Glutamatergic neuron (in vitro differentiated cells): Measurements from ENCODE around the gene GNB1. TPM values are rescaled to one million over a fixed set of nuclear protein-coding genes. Genes with fewer than 3 reads are reported as not detected.

Experiments used
- DNase-seq: peaks from one replicate; pipeline ENCODE4 v3.0.0; 2022
- H3K27ac Mint-ChIP-seq: one replicate; pipeline ENCODE4 v1.8.0; 2020; ENCODE audit warnings: mild to moderate bottlenecking, mixed read lengths, inconsistent platforms; ENCODE audit not compliant: unreplicated experiment
- H3K27me3 Mint-ChIP-seq: one replicate; pipeline ENCODE4 v1.8.0; 2020; ENCODE audit warnings: mild to moderate bottlenecking, moderate library complexity, mixed read lengths, inconsistent platforms; ENCODE audit not compliant: unreplicated experiment
- H3K36me3 Mint-ChIP-seq: one replicate; pipeline ENCODE4 v1.8.0; 2020; ENCODE audit warnings: mild to moderate bottlenecking, mixed read lengths, inconsistent platforms; ENCODE audit not compliant: unreplicated experiment
- H3K4me1 Mint-ChIP-seq: one replicate; pipeline ENCODE4 v1.8.0; 2020; ENCODE audit warnings: mild to moderate bottlenecking, low read depth, mixed read lengths, inconsistent platforms; ENCODE audit not compliant: unreplicated experiment
- H3K4me3 Mint-ChIP-seq: one replicate; pipeline ENCODE4 v1.8.0; 2020; ENCODE audit warnings: mild to moderate bottlenecking, mixed read lengths, inconsistent platforms; ENCODE audit not compliant: unreplicated experiment
- H3K9me3 Mint-ChIP-seq: one replicate; pipeline ENCODE4 v1.8.0; 2020; ENCODE audit warnings: mild to moderate bottlenecking, moderate library complexity, mixed read lengths, inconsistent platforms; ENCODE audit not compliant: unreplicated experiment
- CTCF ChIP-seq: fragments of 200-600 bp; sonication (generic); IDR thresholded peaks from one replicate; pipeline ENCODE4 v1.5.0; 2021; ENCODE audit not compliant: partially characterized antibody, unreplicated experiment
- total RNA-seq: library from RNA; stranded (reverse); fragmentation: NEBNext Ultra II Directional; extraction: Animal tissue kit (Norgen Biotek cat#: 25700); gene quantifications from one replicate; pipeline ENCODE4 v1.2.1, GENCODE V29; 2021; ENCODE audit not compliant: unreplicated experiment

GNB1 gene
- total RNA-seq, 1 donor from 2014 or later: 734 TPM

GRCh38 chr1:1797731-1798341, 93.1 kb downstream of the GNB1 start:
- H3K27me3 Mint-ChIP-seq: no peaks in the 10 kb centered on the region
- DNase-seq: no peak
- peaks cover 5% of the 10 kb centered on the region for H3K36me3 Mint-ChIP-seq
- H3K27ac Mint-ChIP-seq: no peak overlapping the region
- peaks cover 27% of the 10 kb centered on the region for H3K4me1 Mint-ChIP-seq
- no peak overlapping the region for H3K4me3 Mint-ChIP-seq
- H3K9me3 Mint-ChIP-seq: peaks cover 7% of the 10 kb centered on the region
- TF ChIP-seq CTCF: no peak

- H3K27me3 Mint-ChIP-seq: no peaks in the 10 kb centered on the region
- peaks cover 5% of the 10 kb centered on the region for H3K36me3 Mint-ChIP-seq
- TF ChIP-seq CTCF: no peak
- H3K9me3 Mint-ChIP-seq: peaks cover 8% of the 10 kb centered on the region
- no peak overlapping the region for H3K27ac Mint-ChIP-seq
- H3K4me3 Mint-ChIP-seq: no peak overlapping the region
- no peak for DNase-seq
- H3K4me1 Mint-ChIP-seq: peaks cover 20% of the 10 kb centered on the region
Measured at GRCh38 chr1:1796466-1796865, 94.4 kb downstream of the GNB1 start.

GRCh38 chr1:1794999-1795398, 95.9 kb downstream of the GNB1 start:
- Mint-ChIP-seq H3K36me3 (peaks cover 5% of the 10 kb centered on the region), H3K27ac (no peak overlapping the region), H3K4me1 (peaks cover 17% of the 10 kb centered on the region), H3K4me3 (no peak overlapping the region), H3K9me3 (peaks cover 14% of the 10 kb centered on the region), H3K27me3 (no peaks in the 10 kb centered on the region)
- TF ChIP-seq CTCF: no peak
- no peak for DNase-seq

- Mint-ChIP-seq H3K4me3 (no peak overlapping the region), H3K9me3 (peaks cover 21% of the 10 kb centered on the region), H3K27ac (peak overlapping the region; percentile 72), H3K36me3 (peaks cover 5% of the 10 kb centered on the region), H3K4me1 (peaks cover 20% of the 10 kb centered on the region), H3K27me3 (peaks cover 5% of the 10 kb centered on the region)
- no peak for TF ChIP-seq CTCF
- no peak for DNase-seq
Measured at GRCh38 chr1:1793481-1794244, 97.2 kb downstream of the GNB1 start.
